ENCODE results near the gene COL4A4.

DNA sequence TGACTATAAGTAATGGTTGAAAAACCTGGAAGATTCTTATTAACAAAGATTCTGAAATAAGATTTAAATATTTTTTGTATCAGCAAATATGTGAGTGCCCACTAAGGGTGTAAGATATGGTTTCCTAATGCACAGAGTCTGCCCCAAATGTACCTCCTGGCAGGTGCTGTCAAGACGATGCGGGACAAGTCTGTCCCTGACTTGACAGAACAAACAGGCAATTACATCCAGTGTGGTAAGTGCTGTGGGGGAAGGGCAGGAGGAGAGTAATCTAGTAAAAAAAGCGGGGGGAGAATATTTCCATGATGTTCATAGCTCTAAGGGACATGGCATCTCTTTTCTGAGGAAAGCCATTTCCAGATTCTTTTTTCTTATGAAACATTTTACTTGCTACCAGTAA, 127.5 kb downstream of the COL4A4 start:
- TF ChIP-seq STAT6 (CRISPR knock-in tag; conservative IDR thresholded peaks at IDR 0.05; ENCODE audit: low read depth), result no peak
- TF ChIP-seq, protein P1, sequence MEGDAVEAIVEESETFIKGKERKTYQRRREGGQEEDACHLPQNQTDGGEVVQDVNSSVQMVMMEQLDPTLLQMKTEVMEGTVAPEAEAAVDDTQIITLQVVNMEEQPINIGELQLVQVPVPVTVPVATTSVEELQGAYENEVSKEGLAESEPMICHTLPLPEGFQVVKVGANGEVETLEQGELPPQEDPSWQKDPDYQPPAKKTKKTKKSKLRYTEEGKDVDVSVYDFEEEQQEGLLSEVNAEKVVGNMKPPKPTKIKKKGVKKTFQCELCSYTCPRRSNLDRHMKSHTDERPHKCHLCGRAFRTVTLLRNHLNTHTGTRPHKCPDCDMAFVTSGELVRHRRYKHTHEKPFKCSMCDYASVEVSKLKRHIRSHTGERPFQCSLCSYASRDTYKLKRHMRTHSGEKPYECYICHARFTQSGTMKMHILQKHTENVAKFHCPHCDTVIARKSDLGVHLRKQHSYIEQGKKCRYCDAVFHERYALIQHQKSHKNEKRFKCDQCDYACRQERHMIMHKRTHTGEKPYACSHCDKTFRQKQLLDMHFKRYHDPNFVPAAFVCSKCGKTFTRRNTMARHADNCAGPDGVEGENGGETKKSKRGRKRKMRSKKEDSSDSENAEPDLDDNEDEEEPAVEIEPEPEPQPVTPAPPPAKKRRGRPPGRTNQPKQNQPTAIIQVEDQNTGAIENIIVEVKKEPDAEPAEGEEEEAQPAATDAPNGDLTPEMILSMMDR (IDR thresholded peaks at IDR 0.05), result no peak
- TF ChIP-seq FOXK1 (CRISPR knock-in tag; IDR thresholded peaks at IDR 0.05), result no peak

Measured in WTC11 (cell line).